Caco-2 (cell line): ENCODE data around the gene CDH13. TPM values are rescaled to one million over a fixed set of nuclear protein-coding genes. Genes with fewer than 3 reads are reported as not detected.

Experiments
- BruUV-seq: library from RNA; stranded (reverse); fragments of 400-500 nt; replicated peaks from 2 replicates; lab custom pipeline; 2021; lab: Mats Ljungman, UMichigan
- CTCF ChIA-PET: fragments of 300-600 bp; sonication (Branson Sonifier 250); formaldehyde crosslinking; loops from one replicate; lab custom pipeline; 2022; ENCODE audit warnings: antibody characterized with exemption; lab: Charles Lee
- POLR2A ChIA-PET: fragments of 300-600 bp; sonication (Branson Sonifier 250); formaldehyde crosslinking; loops from one replicate; lab custom pipeline; 2022; ENCODE audit warnings: antibody characterized with exemption; lab: Charles Lee
- DNase-seq, 2 experiments: peaks; one replicate each; pipeline versions ENCODE4 v3.0.0 to v3.0.0-alpha.2; 2020 to 2022
- H3K27me3 ChIP-seq: replicated peaks from 2 replicates; pipeline ENCODE4 v1.6.0; 2011; ENCODE audit warnings: low read length; ENCODE audit not compliant: control insufficient read depth, insufficient read depth
- H3K36me3 ChIP-seq: 2 replicates; pipeline ENCODE4 v1.5.1; 2011; ENCODE audit warnings: low read length; ENCODE audit not compliant: control insufficient read depth, insufficient read depth
- H3K4me1 ChIP-seq: fragments of 250-450 bp; sonication (Bioruptor Pico); 2 replicates; pipeline ENCODE4 v1.5.1; 2020; ENCODE audit warnings: mild to moderate bottlenecking
- H3K4me3 ChIP-seq: 2 replicates; pipeline ENCODE4 v1.5.1; 2011; ENCODE audit warnings: low read depth, mild to moderate bottlenecking, control low read depth, low read length
- H3K9me3 ChIP-seq: fragments of 250-450 bp; sonication (Bioruptor Pico); 2 replicates; pipeline ENCODE4 v1.5.1; 2020; ENCODE audit warnings: mild to moderate bottlenecking, moderate library complexity
- H3K27ac Mint-ChIP-seq: one replicate; pipeline ENCODE4 v1.8.0; 2022; ENCODE audit warnings: mixed read lengths; ENCODE audit not compliant: unreplicated experiment
- H3K27me3 Mint-ChIP-seq: one replicate; pipeline ENCODE4 v1.8.0; 2022; ENCODE audit warnings: mixed read lengths; ENCODE audit not compliant: insufficient read depth, unreplicated experiment
- H3K36me3 Mint-ChIP-seq: one replicate; pipeline ENCODE4 v1.8.0; 2022; ENCODE audit warnings: mild to moderate bottlenecking, mixed read lengths; ENCODE audit not compliant: insufficient read depth, unreplicated experiment
- H3K4me1 Mint-ChIP-seq: one replicate; pipeline ENCODE4 v1.8.0; 2022; ENCODE audit warnings: low read depth, mixed read lengths; ENCODE audit not compliant: unreplicated experiment
- H3K4me3 Mint-ChIP-seq: one replicate; pipeline ENCODE4 v1.8.0; 2022; ENCODE audit warnings: mild to moderate bottlenecking, moderate library complexity, mixed read lengths; ENCODE audit not compliant: unreplicated experiment
- H3K9me3 Mint-ChIP-seq: one replicate; pipeline ENCODE4 v1.8.0; 2022; ENCODE audit warnings: mixed read lengths; ENCODE audit not compliant: unreplicated experiment
- CTCF ChIP-seq, 2 experiments: fragments of 200-600 bp in 1 of 2; IDR thresholded peaks; 1 replicate in 1 of 2; 2 replicates in 1 of 2; pipeline versions ENCODE4 v1.5.1 to v1.8.0; 2011 to 2022; ENCODE audit warnings: antibody characterized with exemption in 1 of 2, control low read depth in 1 of 2, inconsistent platforms in 1 of 2, low read depth in 1 of 2, low read length in 1 of 2, mild to moderate bottlenecking in 1 of 2, moderate library complexity in 1 of 2; ENCODE audit not compliant: insufficient read depth in 1 of 2, severe bottlenecking in 1 of 2, unreplicated experiment in 1 of 2
- intact Hi-C: fragments of 100-400 bp; cut with micrococcal nuclease; formaldehyde crosslinking; loops from one replicate; pipeline ENCODE4 v1.10.0; 2022; ENCODE audit not compliant: unreplicated experiment
- total RNA-seq: library from RNA; stranded (reverse); gene quantifications from 2 replicates; pipeline ENCODE4 v1.2.3, GENCODE V29; 2022

CDH13 gene
- total RNA-seq, 1 experiment from 2014 or later, result 2.2 TPM

GRCh38 chr16:82720414-82720813, 93.6 kb downstream of the CDH13 start:
- Mint-ChIP-seq H3K4me3 (no peak overlapping the region), H3K27me3 (peaks cover 7% of the 10 kb centered on the region), H3K36me3 (no peaks in the 10 kb centered on the region), H3K4me1 (no peaks in the 10 kb centered on the region), H3K9me3 (no peaks in the 10 kb centered on the region), H3K27ac (no peak overlapping the region)
- intact Hi-C loops, result no loop called here
- H3K9me3 ChIP-seq, result no peaks in the 10 kb centered on the region
- ChIA-PET CTCF (no interaction called here), POLR2A (no interaction called here)
- no peak overlapping the region for H3K4me3 ChIP-seq
- DNase-seq, result no peak
- no peaks in the 10 kb centered on the region for H3K27me3 ChIP-seq
- no peaks in the 10 kb centered on the region for H3K4me1 ChIP-seq
- BruUV-seq, result no TSS peak
- H3K36me3 ChIP-seq, result no peaks in the 10 kb centered on the region
- TF ChIP-seq CTCF (IDR thresholded peaks at IDR 0.05; ENCODE audit: insufficient read depth in 1 of 2, low read depth in 1 of 2, low read length in 1 of 2, severe bottlenecking in 1 of 2, unreplicated experiment in 1 of 2), result no peak

GRCh38 chr16:82726306-82726705, 99.5 kb downstream of the CDH13 start:
- Histone ChIP-seq H3K9me3 (no peaks in the 10 kb centered on the region), H3K4me3 (no peak overlapping the region), H3K36me3 (no peaks in the 10 kb centered on the region), H3K4me1 (no peaks in the 10 kb centered on the region), H3K27me3 (no peaks in the 10 kb centered on the region)
- CTCF ChIA-PET, result interaction anchor here (0.6 kb wide), 1 partner anchor 260 kb away, joined by 7 read pairs; no protein-coding TSS in a partner anchor
- intact Hi-C loops, result no loop called here
- Mint-ChIP-seq H3K4me1 (no peaks in the 10 kb centered on the region), H3K27ac (no peak overlapping the region), H3K9me3 (no peaks in the 10 kb centered on the region), H3K4me3 (no peak overlapping the region), H3K36me3 (no peaks in the 10 kb centered on the region), H3K27me3 (no peaks in the 10 kb centered on the region)
- no TSS peak for BruUV-seq
- TF ChIP-seq CTCF (IDR thresholded peaks at IDR 0.05; ENCODE audit: insufficient read depth in 1 of 2, low read depth in 1 of 2, low read length in 1 of 2, severe bottlenecking in 1 of 2, unreplicated experiment in 1 of 2), result no peak
- POLR2A ChIA-PET, result no interaction called here
- no peak for DNase-seq

- Mint-ChIP-seq H3K36me3 (no peaks in the 10 kb centered on the region), H3K4me3 (no peak overlapping the region), H3K9me3 (no peaks in the 10 kb centered on the region), H3K4me1 (no peaks in the 10 kb centered on the region), H3K27ac (no peak overlapping the region), H3K27me3 (no peaks in the 10 kb centered on the region)
- H3K36me3 ChIP-seq, result no peaks in the 10 kb centered on the region
- ChIA-PET CTCF (no interaction called here), POLR2A (no interaction called here)
- no peaks in the 10 kb centered on the region for H3K27me3 ChIP-seq
- no peak overlapping the region for H3K4me3 ChIP-seq
- BruUV-seq, result no TSS peak
- H3K4me1 ChIP-seq, result no peaks in the 10 kb centered on the region
- H3K9me3 ChIP-seq, result no peaks in the 10 kb centered on the region
- DNase-seq, result no peak
- no peak for TF ChIP-seq CTCF (IDR thresholded peaks at IDR 0.05; ENCODE audit: insufficient read depth in 1 of 2, low read depth in 1 of 2, low read length in 1 of 2, severe bottlenecking in 1 of 2, unreplicated experiment in 1 of 2)
- intact Hi-C loops, result no loop called here
Measured at GRCh38 chr16:82728901-82729300, 102.1 kb downstream of the CDH13 start.
